IMR-90 (cell line): ENCODE measurements around the gene OGFOD1. TPM values are rescaled to one million over a fixed set of nuclear protein-coding genes. Genes with fewer than 3 reads are reported as not detected.

Experiments used
- ATAC-seq: fragments of 200-7000 bp; cut with Tn5 transposase; 2 replicates; pipeline ENCODE4 v1.9.1; 2020; ENCODE audit warnings: low read depth, mild to moderate bottlenecking, moderate library complexity
- BruUV-seq: library from RNA; stranded (reverse); fragments of 400-500 nt; replicated peaks from 2 replicates; lab custom pipeline; 2021; lab: Mats Ljungman, UMichigan
- CTCF ChIA-PET: fragments of 300-600 bp; formaldehyde crosslinking; extraction: SDS; loops from one replicate; lab custom pipeline; 2021; ENCODE audit warnings: antibody characterized with exemption; lab: Yijun Ruan, JAX
- POLR2A ChIA-PET: fragments of 300-600 bp; sonication (Branson Sonifier 250); formaldehyde crosslinking; loops from one replicate; lab custom pipeline; 2022; ENCODE audit warnings: antibody characterized with exemption; ENCODE audit not compliant: unreplicated experiment; lab: Charles Lee
- DNase-seq: peaks from one replicate; pipeline ENCODE4 v3.0.0; 2013
- H2AFZ ChIP-seq: replicated peaks from 2 replicates; pipeline ENCODE3; 2013; ENCODE audit warnings: low read length, mild to moderate bottlenecking; ENCODE audit not compliant: poor library complexity
- H2AK5ac ChIP-seq: 2 replicates; pipeline ENCODE4 v1.6.1; 2013; ENCODE audit warnings: low read depth, low read length, inconsistent platforms
- H2AK9ac ChIP-seq: replicated peaks from 2 replicates; pipeline ENCODE3; 2013; ENCODE audit warnings: mild to moderate bottlenecking, low read depth, low read length, moderate library complexity; ENCODE audit not compliant: poor library complexity
- H2BK120ac ChIP-seq: 2 replicates; pipeline ENCODE4 v1.6.1; 2013; ENCODE audit warnings: low read depth, low read length, inconsistent platforms
- H2BK15ac ChIP-seq: 3 replicates; pipeline ENCODE4 v1.6.1; 2013; ENCODE audit warnings: low read depth, low read length, inconsistent platforms
- H2BK20ac ChIP-seq: 2 replicates; pipeline ENCODE4 v1.6.1; 2013; ENCODE audit warnings: low read depth, mild to moderate bottlenecking, inconsistent platforms, low read length, moderate library complexity
- H2BK5ac ChIP-seq: 2 replicates; pipeline ENCODE4 v1.6.1; 2013; ENCODE audit warnings: mild to moderate bottlenecking, low read depth, low read length, inconsistent platforms; ENCODE audit not compliant: poor library complexity, severe bottlenecking
- H3K14ac ChIP-seq: replicated peaks from 2 replicates; pipeline ENCODE4 v1.6.1; 2013; ENCODE audit warnings: low read depth, low read length, inconsistent platforms
- H3K18ac ChIP-seq: 2 replicates; pipeline ENCODE4 v1.6.1; 2013; ENCODE audit warnings: low read depth, low read length, control low read depth
- H3K23ac ChIP-seq: 2 replicates; pipeline ENCODE4 v1.6.1; 2013; ENCODE audit warnings: low read depth, low read length, inconsistent platforms
- H3K27ac ChIP-seq: 2 replicates; pipeline ENCODE4 v1.5.1; 2013; ENCODE audit warnings: mild to moderate bottlenecking, control low read depth, low read length; ENCODE audit not compliant: insufficient read depth
- H3K27me3 ChIP-seq: 2 replicates; pipeline ENCODE4 v1.6.1; 2013; ENCODE audit warnings: low read length; ENCODE audit not compliant: control insufficient read depth, insufficient read depth
- H3K36me3 ChIP-seq: 2 replicates; pipeline ENCODE4 v1.6.1; 2013; ENCODE audit warnings: low read length, mixed read lengths; ENCODE audit not compliant: control insufficient read depth, insufficient read depth
- H3K4ac ChIP-seq: 2 replicates; pipeline ENCODE4 v1.6.1; 2013; ENCODE audit warnings: low read depth, low read length, inconsistent platforms
- H3K4me1 ChIP-seq: 2 replicates; pipeline ENCODE4 v1.6.1; 2013; ENCODE audit warnings: low read length, mixed read lengths; ENCODE audit not compliant: control insufficient read depth, insufficient read depth
- H3K4me2 ChIP-seq: 2 replicates; pipeline ENCODE4 v1.6.1; 2013; ENCODE audit warnings: low read depth, mild to moderate bottlenecking, control low read depth, low read length, moderate library complexity
- H3K4me3 ChIP-seq: 2 replicates; pipeline ENCODE4 v1.5.1; 2013; ENCODE audit warnings: low read depth, mild to moderate bottlenecking, control low read depth, low read length, moderate library complexity; ENCODE audit not compliant: insufficient read depth
- H3K56ac ChIP-seq: 2 replicates; pipeline ENCODE4 v1.6.1; 2013; ENCODE audit warnings: low read length, inconsistent platforms; ENCODE audit not compliant: insufficient read depth; ENCODE audit errors: extremely low read depth
- H3K79me1 ChIP-seq, 2 experiments: 2 replicates each; pipeline ENCODE4 v1.6.1; 2013; ENCODE audit warnings: low read length in 2 of 2, inconsistent platforms in 1 of 2, low read depth in 1 of 2
- H3K9ac ChIP-seq: 2 replicates; pipeline ENCODE4 v1.6.1; 2013; ENCODE audit warnings: low read depth, low read length, control low read depth
- H3K9me1 ChIP-seq: 2 replicates; pipeline ENCODE4 v1.6.1; 2013; ENCODE audit warnings: low read length, inconsistent platforms; ENCODE audit not compliant: insufficient read depth
- H3K9me3 ChIP-seq: 2 replicates; pipeline ENCODE4 v1.6.1; 2013; ENCODE audit warnings: low read length; ENCODE audit not compliant: control insufficient read depth, insufficient read depth
- H4K20me1 ChIP-seq: 2 replicates; pipeline ENCODE4 v1.6.1; 2013; ENCODE audit warnings: low read length, inconsistent platforms; ENCODE audit not compliant: insufficient read depth
- H4K5ac ChIP-seq: 2 replicates; pipeline ENCODE4 v1.6.1; 2013; ENCODE audit warnings: mild to moderate bottlenecking, low read depth, low read length, control low read depth
- H4K8ac ChIP-seq, 2 experiments: 2 replicates each; pipeline ENCODE4 v1.6.1; 2013; ENCODE audit warnings: low read depth in 2 of 2, low read length in 2 of 2, control low read depth in 1 of 2, inconsistent platforms in 1 of 2
- H4K91ac ChIP-seq: 2 replicates; pipeline ENCODE4 v1.6.1; 2013; ENCODE audit warnings: low read depth, low read length, inconsistent platforms; ENCODE audit not compliant: insufficient read depth
- BHLHE40 ChIP-seq: fragments of 150-350 bp; IDR thresholded peaks from 2 replicates; pipeline ENCODE4 v1.6.1; 2016; ENCODE audit warnings: mild to moderate bottlenecking, low read depth, low read length
- CEBPB ChIP-seq: IDR thresholded peaks from 2 replicates; pipeline ENCODE4 v1.6.1; 2012; ENCODE audit warnings: low read depth, low read length, improper control_type of control experiment
- CHD1 ChIP-seq: IDR thresholded peaks from 2 replicates; pipeline ENCODE4 v1.6.1; 2012; ENCODE audit warnings: low read depth, low read length, improper control_type of control experiment
- FOS ChIP-seq: fragments of 150-350 bp; IDR thresholded peaks from 2 replicates; pipeline ENCODE4 v1.6.1; 2016; ENCODE audit warnings: low read depth, low read length
- MAFK ChIP-seq: IDR thresholded peaks from 2 replicates; pipeline ENCODE4 v1.6.1; 2012; ENCODE audit warnings: low read depth, low read length, improper control_type of control experiment
- MAZ ChIP-seq: IDR thresholded peaks from 2 replicates; pipeline ENCODE4 v1.6.1; 2012; ENCODE audit warnings: low read depth, mild to moderate bottlenecking, low read length, improper control_type of control experiment, moderate library complexity, borderline replicate concordance
- MXI1 ChIP-seq: IDR thresholded peaks from 2 replicates; pipeline ENCODE4 v1.6.1; 2012; ENCODE audit warnings: low read depth, mild to moderate bottlenecking, low read length, moderate library complexity, borderline replicate concordance
- NFE2L2 ChIP-seq: fragments of 150-350 bp; IDR thresholded peaks from 2 replicates; pipeline ENCODE4 v1.6.1; 2016; ENCODE audit warnings: low read depth, mild to moderate bottlenecking, low read length
- POLR2A ChIP-seq: IDR thresholded peaks from 2 replicates; pipeline ENCODE4 v1.6.1; 2012; ENCODE audit warnings: mild to moderate bottlenecking, low read depth, low read length
- RAD21 ChIP-seq: IDR thresholded peaks from 2 replicates; pipeline ENCODE4 v1.6.1; 2012; ENCODE audit warnings: low read length, improper control_type of control experiment
- RCOR1 ChIP-seq: IDR thresholded peaks from 2 replicates; pipeline ENCODE4 v1.6.1; 2012; ENCODE audit warnings: mild to moderate bottlenecking, low read length, improper control_type of control experiment; ENCODE audit not compliant: insufficient replicate concordance
- RFX5 ChIP-seq: IDR thresholded peaks from 2 replicates; pipeline ENCODE4 v1.8.0; 2012; ENCODE audit warnings: low read depth, mild to moderate bottlenecking, low read length, moderate library complexity
- SMC3 ChIP-seq: fragments of 150-350 bp; IDR thresholded peaks from 2 replicates; pipeline ENCODE4 v1.6.1; 2016; ENCODE audit warnings: low read depth, mild to moderate bottlenecking, antibody characterized with exemption, low read length, moderate library complexity
- WGBS, 2 experiments: methylation state at CpG; one replicate each; pipeline versions ENCODE4 v1.1.5 to v1.1.7; 2013; ENCODE audit warnings: missing lambda C conversion rate in 2 of 2; ENCODE audit not compliant: insufficient read length in 1 of 2; ENCODE audit errors: extremely low coverage in 2 of 2; 5-methylcytosine and 5-hydroxymethylcytosine counted together
- dilution Hi-C: fragments of 300-500 bp; cut with HindIII; formaldehyde crosslinking; loops from one replicate; pipeline ENCODE4 v1.14.3; 2018; ENCODE audit warnings: low sequenced_read_pairs; ENCODE audit not compliant: unreplicated experiment
- in situ Hi-C: fragments of 300-500 bp; cut with MboI; formaldehyde crosslinking; loops from 3 replicates; pipeline ENCODE4 v1.14.3; 2019; ENCODE audit warnings: low sequenced_read_pairs, inconsistent platforms, mixed read lengths
- intact Hi-C: fragments of 100-400 bp; cut with micrococcal nuclease; formaldehyde crosslinking; loops from 2 replicates; pipeline ENCODE4 v1.10.0; 2022
- polyA plus RNA-seq, 3 experiments: library from polyadenylated mRNA; depleted of rRNA; stranded (reverse); fragments of >200 nt; gene quantifications; 2 replicates each; pipeline ENCODE4 v1.2.3, GENCODE V29; 2012; ENCODE audit warnings: low replicate concordance in 1 of 3
- total RNA-seq: library from RNA; depleted of rRNA; stranded (reverse); fragments of >200 nt; gene quantifications from 2 replicates; pipeline ENCODE4 v1.2.3, GENCODE V29; 2012
- TF ChIP-seq, protein P1 (sequence below): conservative IDR thresholded peaks from 2 replicates; pipeline ENCODE4 v1.5.1; 2012; ENCODE audit warnings: mild to moderate bottlenecking, low read depth, low read length, improper control_type of control experiment
- TF ChIP-seq, protein P2 (sequence below): fragments of 150-350 bp; IDR thresholded peaks from 2 replicates; pipeline ENCODE4 v1.6.1; 2016; ENCODE audit warnings: low read depth, mild to moderate bottlenecking, low read length, moderate library complexity, borderline replicate concordance
- TF ChIP-seq, protein P3 (sequence below): fragments of 150-350 bp; IDR thresholded peaks from 2 replicates; pipeline ENCODE4 v1.6.1; 2017; ENCODE audit warnings: mild to moderate bottlenecking, antibody characterized with exemption, low read length, low read depth

Gene OGFOD1
- total and polyA plus RNA-seq, 2 of the 4 experiments (the other 2 are of a cell fraction), result 43.5 to 103 TPM

DNA sequence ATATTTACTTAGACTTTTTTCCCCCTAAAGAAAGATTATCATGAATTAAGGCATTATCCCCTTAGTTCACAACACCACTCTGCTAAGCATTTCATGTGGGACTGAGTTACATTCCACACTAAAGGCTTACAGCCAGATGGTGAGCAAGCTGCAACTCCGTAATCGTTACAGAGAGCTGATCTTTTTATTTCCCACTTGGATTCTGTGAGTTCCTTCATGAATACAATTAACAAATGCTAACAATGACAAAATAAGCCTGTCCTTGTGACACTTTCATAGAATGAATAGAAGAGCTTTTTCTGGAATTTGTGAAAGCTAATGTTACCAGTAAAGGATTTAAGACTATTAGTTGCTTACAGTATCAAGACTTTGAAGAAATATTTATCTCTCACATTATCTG lies 8.7 kb downstream of the OGFOD1 start:
- Histone ChIP-seq H3K4me2 (no peak overlapping the region), H2BK5ac (no peak overlapping the region), H2BK15ac (no peak overlapping the region), H3K27me3 (no peaks in the 10 kb centered on the region), H3K27ac (no peak overlapping the region), H4K91ac (no peak overlapping the region), H3K4ac (no peak overlapping the region), H3K9me1 (peaks cover 3% of the 10 kb centered on the region; the same call in 1 of the 2 replicates), H3K56ac (no peak overlapping the region), H3K14ac (no peak overlapping the region), H4K5ac (no peak overlapping the region), H2BK20ac (no peak overlapping the region), H3K9me3 (no peaks in the 10 kb centered on the region), H3K79me1 (peaks cover 12 to 14% of the 10 kb centered on the region in 2 experiments), H3K18ac (no peak overlapping the region), H3K9ac (no peak overlapping the region), H2AFZ (no peak overlapping the region), H3K36me3 (peaks cover 15% of the 10 kb centered on the region), H3K4me1 (no peaks in the 10 kb centered on the region), H3K23ac (no peak overlapping the region), H2AK9ac (no peak overlapping the region), H2AK5ac (no peak overlapping the region), H4K20me1 (no peaks in the 10 kb centered on the region), H3K4me3 (no peak overlapping the region), H4K8ac (no peak overlapping the region), H2BK120ac (no peak overlapping the region)
- ChIA-PET CTCF (no interaction called here), POLR2A (no interaction called here)
- intact Hi-C loops, result no loop called here
- dilution Hi-C loops, result no loop called here
- ATAC-seq, result no peak
- DNase-seq, result no peak
- in situ Hi-C loops, result no loop called here
- no TSS peak for BruUV-seq
- no CpG with 5 or more reads among the region's 2 CpGs for WGBS, 2 experiments
- TF ChIP-seq, protein P1, sequence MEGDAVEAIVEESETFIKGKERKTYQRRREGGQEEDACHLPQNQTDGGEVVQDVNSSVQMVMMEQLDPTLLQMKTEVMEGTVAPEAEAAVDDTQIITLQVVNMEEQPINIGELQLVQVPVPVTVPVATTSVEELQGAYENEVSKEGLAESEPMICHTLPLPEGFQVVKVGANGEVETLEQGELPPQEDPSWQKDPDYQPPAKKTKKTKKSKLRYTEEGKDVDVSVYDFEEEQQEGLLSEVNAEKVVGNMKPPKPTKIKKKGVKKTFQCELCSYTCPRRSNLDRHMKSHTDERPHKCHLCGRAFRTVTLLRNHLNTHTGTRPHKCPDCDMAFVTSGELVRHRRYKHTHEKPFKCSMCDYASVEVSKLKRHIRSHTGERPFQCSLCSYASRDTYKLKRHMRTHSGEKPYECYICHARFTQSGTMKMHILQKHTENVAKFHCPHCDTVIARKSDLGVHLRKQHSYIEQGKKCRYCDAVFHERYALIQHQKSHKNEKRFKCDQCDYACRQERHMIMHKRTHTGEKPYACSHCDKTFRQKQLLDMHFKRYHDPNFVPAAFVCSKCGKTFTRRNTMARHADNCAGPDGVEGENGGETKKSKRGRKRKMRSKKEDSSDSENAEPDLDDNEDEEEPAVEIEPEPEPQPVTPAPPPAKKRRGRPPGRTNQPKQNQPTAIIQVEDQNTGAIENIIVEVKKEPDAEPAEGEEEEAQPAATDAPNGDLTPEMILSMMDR, result no peak
- TF ChIP-seq CHD1 (no peak), SMC3 (no peak), NFE2L2 (no peak), FOS (no peak), MAFK (no peak), BHLHE40 (no peak), RAD21 (no peak), RCOR1 (no peak), MXI1 (no peak), RFX5 (no peak), POLR2A (no peak), MAZ (no peak), CEBPB (no peak)
- TF ChIP-seq, protein P2, sequence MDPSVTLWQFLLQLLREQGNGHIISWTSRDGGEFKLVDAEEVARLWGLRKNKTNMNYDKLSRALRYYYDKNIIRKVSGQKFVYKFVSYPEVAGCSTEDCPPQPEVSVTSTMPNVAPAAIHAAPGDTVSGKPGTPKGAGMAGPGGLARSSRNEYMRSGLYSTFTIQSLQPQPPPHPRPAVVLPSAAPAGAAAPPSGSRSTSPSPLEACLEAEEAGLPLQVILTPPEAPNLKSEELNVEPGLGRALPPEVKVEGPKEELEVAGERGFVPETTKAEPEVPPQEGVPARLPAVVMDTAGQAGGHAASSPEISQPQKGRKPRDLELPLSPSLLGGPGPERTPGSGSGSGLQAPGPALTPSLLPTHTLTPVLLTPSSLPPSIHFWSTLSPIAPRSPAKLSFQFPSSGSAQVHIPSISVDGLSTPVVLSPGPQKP, result no peak
- TF ChIP-seq, protein P3, sequence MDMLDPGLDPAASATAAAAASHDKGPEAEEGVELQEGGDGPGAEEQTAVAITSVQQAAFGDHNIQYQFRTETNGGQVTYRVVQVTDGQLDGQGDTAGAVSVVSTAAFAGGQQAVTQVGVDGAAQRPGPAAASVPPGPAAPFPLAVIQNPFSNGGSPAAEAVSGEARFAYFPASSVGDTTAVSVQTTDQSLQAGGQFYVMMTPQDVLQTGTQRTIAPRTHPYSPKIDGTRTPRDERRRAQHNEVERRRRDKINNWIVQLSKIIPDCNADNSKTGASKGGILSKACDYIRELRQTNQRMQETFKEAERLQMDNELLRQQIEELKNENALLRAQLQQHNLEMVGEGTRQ, result no peak
